A673 (cell line): Measurements from ENCODE around the gene PPP3R2. TPM values are rescaled to one million over a fixed set of nuclear protein-coding genes. Genes with fewer than 3 reads are reported as not detected.

ENCODE experiments used
- BruUV-seq: library from RNA; stranded (reverse); fragments of 400-500 nt; replicated peaks from 2 replicates; lab custom pipeline; 2021; lab: Mats Ljungman, UMichigan
- CTCF ChIA-PET: fragments of 300-600 bp; sonication (Branson Sonifier 250); formaldehyde crosslinking; loops from one replicate; lab custom pipeline; 2022; ENCODE audit warnings: antibody characterized with exemption; lab: Charles Lee
- POLR2A ChIA-PET: fragments of 300-600 bp; sonication (Branson Sonifier 250); formaldehyde crosslinking; loops from one replicate; lab custom pipeline; 2022; ENCODE audit warnings: antibody characterized with exemption; ENCODE audit not compliant: low non-redundant PET; lab: Charles Lee
- DNase-seq: peaks from one replicate; pipeline ENCODE4 v3.0.0-alpha.2; 2015; ENCODE audit warnings: low spot score
- H3K27ac ChIP-seq: fragments of 200-600 bp; sonication (generic); 2 replicates; pipeline ENCODE4 v1.5.1; 2016; ENCODE audit warnings: mixed run types, low read depth, mild to moderate bottlenecking, mixed read lengths, antibody characterized with exemption, low read length; ENCODE audit not compliant: poor library complexity, severe bottlenecking
- H3K27me3 ChIP-seq: fragments of 200-600 bp; sonication (generic); replicated peaks from 2 replicates; pipeline ENCODE4 v1.6.1; 2017; ENCODE audit warnings: mixed run types, low read depth, mild to moderate bottlenecking, mixed read lengths, antibody characterized with exemption, low read length; ENCODE audit not compliant: insufficient read depth, poor library complexity
- H3K36me3 ChIP-seq: fragments of 200-600 bp; sonication (generic); 2 replicates; pipeline ENCODE4 v1.6.1; 2016; ENCODE audit warnings: mixed run types, mild to moderate bottlenecking, mixed read lengths, antibody characterized with exemption, low read length; ENCODE audit not compliant: insufficient read depth, poor library complexity, severe bottlenecking
- H3K4me1 ChIP-seq: fragments of 200-600 bp; sonication (generic); 2 replicates; pipeline ENCODE4 v1.6.1; 2017; ENCODE audit warnings: mixed run types, mild to moderate bottlenecking, mixed read lengths, antibody characterized with exemption, low read length; ENCODE audit not compliant: insufficient read depth, poor library complexity, severe bottlenecking
- H3K4me3 ChIP-seq: fragments of 200-600 bp; sonication (generic); 2 replicates; pipeline ENCODE4 v1.5.1; 2016; ENCODE audit warnings: low read depth, mixed run types, mild to moderate bottlenecking, mixed read lengths, low read length; ENCODE audit not compliant: poor library complexity, severe bottlenecking
- H3K9me3 ChIP-seq: fragments of 200-600 bp; sonication (generic); 2 replicates; pipeline ENCODE4 v1.6.1; 2016; ENCODE audit warnings: mixed run types, low read depth, mild to moderate bottlenecking, mixed read lengths, antibody characterized with exemption, low read length; ENCODE audit not compliant: poor library complexity, severe bottlenecking
- EZH2 ChIP-seq: fragments of 200-600 bp; sonication (generic); IDR thresholded peaks from 2 replicates; pipeline ENCODE4 v1.6.1; 2017; ENCODE audit warnings: borderline replicate concordance, low read depth, mild to moderate bottlenecking, mixed read lengths, antibody characterized with exemption, low read length; ENCODE audit not compliant: poor library complexity, severe bottlenecking
- intact Hi-C: fragments of 100-400 bp; cut with micrococcal nuclease; formaldehyde crosslinking; loops from one replicate; pipeline ENCODE4 v1.10.0; 2022; ENCODE audit not compliant: unreplicated experiment
- total RNA-seq: library from RNA; stranded (reverse); gene quantifications from 2 replicates; pipeline ENCODE4 v1.2.3, GENCODE V29; 2021
- TF ChIP-seq, protein P1 (sequence below): fragments of 300-800, 200-600 bp; sonication (generic); conservative IDR thresholded peaks from 2 replicates; pipeline ENCODE4 v1.5.1; 2017; ENCODE audit warnings: low read depth, mild to moderate bottlenecking, antibody characterized with exemption, low read length, moderate library complexity, mixed read lengths

PPP3R2 gene
- total RNA-seq, 1 experiment from 2014 or later = not detected

GRCh38 chr9:101564252-101564651 lies 30.5 kb downstream of the PPP3R2 start:
- BruUV-seq = no TSS peak
- no peaks in the 10 kb centered on the region for H3K4me1 ChIP-seq
- intact Hi-C loops = no loop called here
- POLR2A ChIA-PET = no interaction called here
- H3K9me3 ChIP-seq = no peaks in the 10 kb centered on the region
- H3K36me3 ChIP-seq = peaks cover 35% of the 10 kb centered on the region
- TF ChIP-seq, protein P1, sequence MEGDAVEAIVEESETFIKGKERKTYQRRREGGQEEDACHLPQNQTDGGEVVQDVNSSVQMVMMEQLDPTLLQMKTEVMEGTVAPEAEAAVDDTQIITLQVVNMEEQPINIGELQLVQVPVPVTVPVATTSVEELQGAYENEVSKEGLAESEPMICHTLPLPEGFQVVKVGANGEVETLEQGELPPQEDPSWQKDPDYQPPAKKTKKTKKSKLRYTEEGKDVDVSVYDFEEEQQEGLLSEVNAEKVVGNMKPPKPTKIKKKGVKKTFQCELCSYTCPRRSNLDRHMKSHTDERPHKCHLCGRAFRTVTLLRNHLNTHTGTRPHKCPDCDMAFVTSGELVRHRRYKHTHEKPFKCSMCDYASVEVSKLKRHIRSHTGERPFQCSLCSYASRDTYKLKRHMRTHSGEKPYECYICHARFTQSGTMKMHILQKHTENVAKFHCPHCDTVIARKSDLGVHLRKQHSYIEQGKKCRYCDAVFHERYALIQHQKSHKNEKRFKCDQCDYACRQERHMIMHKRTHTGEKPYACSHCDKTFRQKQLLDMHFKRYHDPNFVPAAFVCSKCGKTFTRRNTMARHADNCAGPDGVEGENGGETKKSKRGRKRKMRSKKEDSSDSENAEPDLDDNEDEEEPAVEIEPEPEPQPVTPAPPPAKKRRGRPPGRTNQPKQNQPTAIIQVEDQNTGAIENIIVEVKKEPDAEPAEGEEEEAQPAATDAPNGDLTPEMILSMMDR = no peak
- no peak for TF ChIP-seq EZH2
- H3K27ac ChIP-seq = no peak overlapping the region
- CTCF ChIA-PET = no interaction called here
- DNase-seq = no peak
- H3K27me3 ChIP-seq = no peaks in the 10 kb centered on the region
- no peak overlapping the region for H3K4me3 ChIP-seq

GRCh38 chr9:101562966-101563365 lies 31.8 kb downstream of the PPP3R2 start:
- intact Hi-C loops = no loop called here

DNA sequence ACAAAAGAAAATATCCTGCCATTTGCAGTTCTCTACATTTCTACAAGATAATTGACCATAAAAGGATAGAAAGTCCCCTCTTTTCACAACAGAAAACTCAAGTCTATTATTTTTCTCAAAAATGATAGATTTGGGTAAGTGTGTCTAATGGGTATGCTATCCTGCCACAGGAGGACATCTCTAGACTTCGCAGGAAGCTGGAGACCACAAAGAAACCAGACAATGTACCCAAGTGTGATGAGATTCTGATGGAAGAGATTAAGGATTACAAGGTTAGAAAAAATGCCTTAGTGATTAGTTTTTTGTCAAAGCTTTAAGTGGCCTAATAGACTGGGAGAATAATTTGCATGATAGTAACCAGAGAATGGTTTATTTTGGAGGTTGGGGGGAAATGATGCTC lies 33.0 kb downstream of the PPP3R2 start:
- BruUV-seq = no TSS peak
- Histone ChIP-seq H3K27ac (no peak overlapping the region), H3K36me3 (peaks cover 50% of the 10 kb centered on the region), H3K27me3 (no peaks in the 10 kb centered on the region), H3K4me1 (no peaks in the 10 kb centered on the region), H3K4me3 (no peak overlapping the region), H3K9me3 (no peaks in the 10 kb centered on the region)
- intact Hi-C loops = no loop called here
- CTCF ChIA-PET = no interaction called here
- POLR2A ChIA-PET = no interaction called here
- DNase-seq = no peak
- TF ChIP-seq, protein P1 = no peak
- no peak for TF ChIP-seq EZH2

More at GRCh38 chr9:101562966-101563365, 31.8 kb downstream of the PPP3R2 start:
- H3K27me3 ChIP-seq = no peaks in the 10 kb centered on the region
- H3K4me1 ChIP-seq = no peaks in the 10 kb centered on the region
- peaks cover 42% of the 10 kb centered on the region for H3K36me3 ChIP-seq
- DNase-seq = no peak
- H3K9me3 ChIP-seq = no peaks in the 10 kb centered on the region
- H3K27ac ChIP-seq = no peak overlapping the region
- H3K4me3 ChIP-seq = no peak overlapping the region
- POLR2A ChIA-PET = no interaction called here
- no TSS peak for BruUV-seq
- TF ChIP-seq EZH2 = no peak
- TF ChIP-seq, protein P1 = no peak
- CTCF ChIA-PET = no interaction called here
